Measurements from ENCODE around the gene DUOX2.
A peak's percentile ranks its signal among the peaks of the same experiment; 100 is the strongest.

The DUOX2 gene

GRCh38 chr15:45118131-45118588 lies 4.2 kb upstream of the DUOX2 start:
- no peak for TF ChIP-seq USF1 (IDR thresholded peaks at IDR 0.05)
- TF ChIP-seq MAX (IDR thresholded peaks at IDR 0.05) = peak; percentile 57; the same call in 1 of the 2 replicates
- TF ChIP-seq CREB1 (IDR thresholded peaks at IDR 0.05; ENCODE audit: low read depth) = no peak
- peak; percentile 73 for TF ChIP-seq RAD21 (IDR thresholded peaks at IDR 0.05; ENCODE audit: low read depth)
- TF ChIP-seq TAF1 (IDR thresholded peaks at IDR 0.05; ENCODE audit: low read depth) = no peak
- TF ChIP-seq ZBTB7A (IDR thresholded peaks at IDR 0.05; ENCODE audit: low read depth) = peak; percentile 62; the same call in 1 of the 2 replicates

GRCh38 chr15:45117308-45118130 lies 3.5 kb upstream of the DUOX2 start:
- TF ChIP-seq CREB1 (IDR thresholded peaks at IDR 0.05; ENCODE audit: low read depth) = no peak
- no peak for TF ChIP-seq NFIC (IDR thresholded peaks at IDR 0.05)
- TF ChIP-seq ZBTB7A (IDR thresholded peaks at IDR 0.05; ENCODE audit: low read depth) = no peak
- no peak for TF ChIP-seq CEBPB (IDR thresholded peaks at IDR 0.05)
- no peak for TF ChIP-seq MAX (IDR thresholded peaks at IDR 0.05)
- no peak for TF ChIP-seq USF1 (IDR thresholded peaks at IDR 0.05)
- TF ChIP-seq REST (IDR thresholded peaks at IDR 0.05; ENCODE audit: low read depth) = no peak
- TF ChIP-seq YY1 (IDR thresholded peaks at IDR 0.05; ENCODE audit: low read depth) = no peak
- no peak for TF ChIP-seq TEAD4 (IDR thresholded peaks at IDR 0.05)

- TF ChIP-seq USF1 (IDR thresholded peaks at IDR 0.05) (no peak), EP300 (IDR thresholded peaks at IDR 0.05; ENCODE audit: borderline replicate concordance) (no peak), TEAD4 (IDR thresholded peaks at IDR 0.05) (no peak), TAF1 (IDR thresholded peaks at IDR 0.05; ENCODE audit: low read depth) (no peak), CREB1 (IDR thresholded peaks at IDR 0.05; ENCODE audit: low read depth) (no peak), YY1 (IDR thresholded peaks at IDR 0.05; ENCODE audit: low read depth) (no peak), EGR1 (IDR thresholded peaks at IDR 0.05) (no peak), RAD21 (IDR thresholded peaks at IDR 0.05; ENCODE audit: low read depth) (no peak), REST (IDR thresholded peaks at IDR 0.05; ENCODE audit: low read depth) (no peak), MAX (IDR thresholded peaks at IDR 0.05) (no peak), CEBPB (IDR thresholded peaks at IDR 0.05) (no peak), NFIC (IDR thresholded peaks at IDR 0.05) (no peak), TCF12 (IDR thresholded peaks at IDR 0.05; ENCODE audit: low read depth) (no peak), FOXM1 (IDR thresholded peaks at IDR 0.05; ENCODE audit: borderline replicate concordance, low read depth) (no peak), ZBTB7A (IDR thresholded peaks at IDR 0.05; ENCODE audit: low read depth) (no peak)
Observed at GRCh38 chr15:45116482-45117307, 2.7 kb upstream of the DUOX2 start.

GRCh38 chr15:45116006-45116481 lies 2.1 kb upstream of the DUOX2 start:
- TF ChIP-seq CREB1 (IDR thresholded peaks at IDR 0.05; ENCODE audit: low read depth) = no peak
- no peak for TF ChIP-seq TAF1 (IDR thresholded peaks at IDR 0.05; ENCODE audit: low read depth)
- TF ChIP-seq NFIC (IDR thresholded peaks at IDR 0.05) = no peak
- TF ChIP-seq TEAD4 (IDR thresholded peaks at IDR 0.05) = no peak
- TF ChIP-seq RAD21 (IDR thresholded peaks at IDR 0.05; ENCODE audit: low read depth) = no peak
- no peak for TF ChIP-seq USF1 (IDR thresholded peaks at IDR 0.05)
- no peak for TF ChIP-seq FOXM1 (IDR thresholded peaks at IDR 0.05; ENCODE audit: borderline replicate concordance, low read depth)
- no peak for TF ChIP-seq YY1 (IDR thresholded peaks at IDR 0.05; ENCODE audit: low read depth)
- TF ChIP-seq EP300 (IDR thresholded peaks at IDR 0.05; ENCODE audit: borderline replicate concordance) = no peak
- no peak for TF ChIP-seq REST (IDR thresholded peaks at IDR 0.05; ENCODE audit: low read depth)
- no peak for TF ChIP-seq EGR1 (IDR thresholded peaks at IDR 0.05)
- TF ChIP-seq CEBPB (IDR thresholded peaks at IDR 0.05) = no peak
- no peak for TF ChIP-seq ZBTB7A (IDR thresholded peaks at IDR 0.05; ENCODE audit: low read depth)
- TF ChIP-seq MAX (IDR thresholded peaks at IDR 0.05) = no peak
- no peak for TF ChIP-seq TCF12 (IDR thresholded peaks at IDR 0.05; ENCODE audit: low read depth)
